GM19395 (cell line): Measurements from ENCODE around the gene TEC.
A peak's percentile ranks its signal among the peaks of the same experiment; 100 is the strongest.

ENCODE experiments used
- ATAC-seq: cut with Tn5 transposase; IDR thresholded peaks from one replicate; pipeline ENCODE4 v1.9.1; 2021; ENCODE audit warnings: mild to moderate bottlenecking, moderate library complexity; ENCODE audit not compliant: unreplicated experiment

The TEC gene

GRCh38 chr4:48270523-48270897, 872 bp upstream of the TEC start:
- no peak for ATAC-seq

GRCh38 chr4:48269861-48270522, 354 bp upstream of the TEC start:
- ATAC-seq: peak; percentile 76

GRCh38 chr4:48267574-48267973, 2.1 kb downstream of the TEC start:
- no peak for ATAC-seq

- no peak for ATAC-seq
Observed at GRCh38 chr4:48266781-48267180, 2.9 kb downstream of the TEC start.

GRCh38 chr4:48262926-48263325, 6.7 kb downstream of the TEC start:
- ATAC-seq: no peak

- ATAC-seq: no peak
Observed at GRCh38 chr4:48262484-48262883, 7.2 kb downstream of the TEC start.

- no peak for ATAC-seq
Observed at GRCh38 chr4:48261281-48261680, 8.4 kb downstream of the TEC start.

- no peak for ATAC-seq
Observed at GRCh38 chr4:48259748-48260147, 9.9 kb downstream of the TEC start.

- ATAC-seq: no peak
Observed at GRCh38 chr4:48258845-48259397, 10.7 kb downstream of the TEC start.

- ATAC-seq: no peak
Observed at GRCh38 chr4:48255959-48256342, 13.7 kb downstream of the TEC start.

- no peak for ATAC-seq
Observed at GRCh38 chr4:48255072-48255958, 14.3 kb downstream of the TEC start.

- no peak for ATAC-seq
Observed at GRCh38 chr4:48254381-48255071, 15.1 kb downstream of the TEC start.

- no peak for ATAC-seq
Observed at GRCh38 chr4:48252313-48252712, 17.3 kb downstream of the TEC start.

GRCh38 chr4:48250980-48251379, 18.7 kb downstream of the TEC start:
- ATAC-seq: no peak

GRCh38 chr4:48250343-48250742, 19.3 kb downstream of the TEC start:
- ATAC-seq: no peak

GRCh38 chr4:48249378-48249777, 20.3 kb downstream of the TEC start:
- no peak for ATAC-seq

GRCh38 chr4:48248559-48248953, 21.1 kb downstream of the TEC start:
- ATAC-seq: no peak

GRCh38 chr4:48247878-48248558, 21.6 kb downstream of the TEC start:
- ATAC-seq: peak; percentile 59

- ATAC-seq: peak; percentile 63
Observed at GRCh38 chr4:48247142-48247877, 22.3 kb downstream of the TEC start.

- ATAC-seq: no peak
Observed at GRCh38 chr4:48244665-48245064, 25.0 kb downstream of the TEC start.
